PFSK-1 (cell line): ENCODE data around the gene GIPC2. TPM values are rescaled to one million over a fixed set of nuclear protein-coding genes. Genes with fewer than 3 reads are reported as not detected.

Experiments used
- FOXP2 ChIP-seq: optimal IDR thresholded peaks from 2 replicates; pipeline ENCODE3; 2011; ENCODE audit warnings: borderline replicate concordance, control low read depth, inconsistent platforms; ENCODE audit not compliant: insufficient read depth; ENCODE audit errors: extremely low read length, extremely low read depth
- POLR2AphosphoS5 ChIP-seq: IDR thresholded peaks from 2 replicates; pipeline ENCODE4 v1.6.1; 2012; ENCODE audit warnings: low read depth, mild to moderate bottlenecking, control low read depth, low read length, moderate library complexity
- REST ChIP-seq, 2 experiments: IDR thresholded peaks; 2 replicates each; pipeline versions ENCODE4 v1.6.1 to v1.8.0; 2011 to 2012; ENCODE audit warnings: low read depth in 2 of 2, low read length in 2 of 2, control low read depth in 1 of 2, inconsistent platforms in 1 of 2, mild to moderate bottlenecking in 1 of 2, moderate library complexity in 1 of 2; ENCODE audit not compliant: insufficient read depth in 1 of 2
- SIN3A ChIP-seq: IDR thresholded peaks from 2 replicates; pipeline ENCODE4 v1.6.1; 2012; ENCODE audit warnings: mild to moderate bottlenecking, low read length, moderate library complexity, borderline replicate concordance; ENCODE audit not compliant: insufficient read depth
- TAF1 ChIP-seq: IDR thresholded peaks from 2 replicates; pipeline ENCODE4 v1.6.1; 2012; ENCODE audit warnings: low read length, control low read depth, borderline replicate concordance; ENCODE audit not compliant: insufficient read depth
- polyA plus RNA-seq: library from polyadenylated mRNA; unstranded; fragments of >200 nt; gene quantifications from one replicate; pipeline ENCODE4 v1.2.1, GENCODE V29; 2012; ENCODE audit warnings: low read depth, missing spikeins; ENCODE audit not compliant: insufficient read length

GIPC2 gene
- not detected for polyA plus RNA-seq

- no peak for TF ChIP-seq TAF1
- TF ChIP-seq FOXP2, result no peak
- no peak for TF ChIP-seq SIN3A
- TF ChIP-seq POLR2AphosphoS5, result no peak
- TF ChIP-seq REST (IDR thresholded peaks at IDR 0.05; ENCODE audit: insufficient read depth in 1 of 2, low read depth in 2 of 2, low read length in 2 of 2), result no peak
Observed at GRCh38 chr1:78045926-78046778, at the start of gene GIPC2. Gene GIPC2, plus strand, starts transcription at chr1:78045966. Its CDS starts 129 bp downstream, at chr1:78046095.

GRCh38 chr1:77996734-77997133 is 49.0 kb upstream of the GIPC2 start:
- TF ChIP-seq FOXP2 (no peak), POLR2AphosphoS5 (no peak)

GRCh38 chr1:78003070-78003746 is 42.6 kb upstream of the GIPC2 start:
- no peak for TF ChIP-seq TAF1
- TF ChIP-seq REST (IDR thresholded peaks at IDR 0.05; ENCODE audit: insufficient read depth in 1 of 2, low read depth in 2 of 2, low read length in 2 of 2), result no peak
- no peak for TF ChIP-seq POLR2AphosphoS5
- no peak for TF ChIP-seq FOXP2
- TF ChIP-seq SIN3A, result no peak

- TF ChIP-seq FOXP2, result no peak
- 0 out of 2 replicates have a peak, but pooled peaks have one; percentile 31 for TF ChIP-seq SIN3A
- peak; percentile 100 for TF ChIP-seq POLR2AphosphoS5
- TF ChIP-seq REST (IDR thresholded peaks at IDR 0.05; ENCODE audit: insufficient read depth in 1 of 2, low read depth in 2 of 2, low read length in 2 of 2), result no peak
- TF ChIP-seq TAF1, result no peak
Observed at GRCh38 chr1:78003882-78004718, 41.7 kb upstream of the GIPC2 start.
